Measurements from ENCODE around the gene TAF1C.

Gene TAF1C

DNA sequence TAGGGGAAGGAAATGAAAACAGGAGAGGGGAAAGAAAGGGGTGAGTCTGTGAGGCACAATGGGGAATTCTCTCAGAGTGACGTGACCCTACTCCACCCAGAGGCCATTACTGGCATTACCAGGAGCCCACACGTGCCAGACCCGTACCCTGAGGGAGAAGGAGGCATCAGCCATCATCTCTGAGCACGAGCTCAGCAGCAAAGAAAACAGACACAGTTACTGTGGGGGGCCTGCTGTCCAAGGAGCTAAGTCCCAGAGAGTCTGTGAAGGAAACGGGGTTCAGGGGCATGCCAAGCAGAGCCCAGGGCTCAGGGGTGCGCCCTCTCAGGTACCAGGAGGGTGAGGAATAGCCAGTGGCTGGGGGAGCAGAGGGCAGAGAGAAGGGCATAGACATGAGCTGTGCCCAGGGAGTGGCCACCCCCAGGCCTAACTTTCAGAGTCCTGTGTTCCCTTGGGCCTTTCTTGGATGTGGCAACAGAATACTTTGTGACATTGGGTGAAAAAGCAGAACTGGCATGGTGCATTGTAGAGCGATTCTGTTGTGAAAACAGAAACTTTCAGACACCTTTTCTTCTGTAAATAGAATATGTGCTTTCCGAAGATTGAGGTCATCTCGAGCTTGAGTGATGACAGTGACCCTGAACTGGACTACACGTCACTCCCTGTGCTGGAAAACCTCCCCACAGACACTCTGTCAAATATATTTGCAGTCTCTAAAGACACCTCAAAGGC lies 11.3 kb downstream of the TAF1C start:
- no peak overlapping the region for H3K4me3 ChIP-seq (ENCODE audit: low read depth, low read length)

DNA sequence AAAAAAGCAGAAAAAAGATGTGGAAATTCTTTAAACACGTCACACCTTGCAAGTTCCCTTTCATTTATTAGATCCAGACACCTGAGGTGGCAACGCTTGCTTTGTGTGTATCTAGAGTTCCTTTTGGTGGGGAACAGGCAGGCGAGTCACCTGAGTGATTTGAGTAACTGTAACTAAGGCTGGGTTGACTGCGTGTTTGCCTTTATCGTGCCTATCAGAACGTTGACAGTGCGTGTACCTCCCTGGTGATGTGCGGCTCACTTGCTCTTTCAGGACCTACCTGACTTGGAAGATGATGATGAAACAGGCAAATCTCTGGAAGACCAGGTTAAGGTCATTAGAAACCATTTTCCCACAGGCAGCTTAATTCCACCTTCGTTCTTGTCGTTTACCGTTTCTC lies 12.5 kb downstream of the TAF1C start:
- Histone ChIP-seq H3K36me3 (ENCODE audit: control insufficient read depth, insufficient read depth, low read length) (peaks cover 20% of the 10 kb centered on the region), H3K9ac (ENCODE audit: low read depth, low read length) (no peak overlapping the region), H3K4me1 (ENCODE audit: control insufficient read depth, insufficient read depth, low read length) (no peaks in the 10 kb centered on the region), H3K9me3 (ENCODE audit: control insufficient read depth, insufficient read depth, low read length) (no peaks in the 10 kb centered on the region), H3K27ac (ENCODE audit: low read depth, low read length) (no peak overlapping the region), H3K27me3 (ENCODE audit: control insufficient read depth, insufficient read depth, low read length) (no peaks in the 10 kb centered on the region), H3K4me3 (ENCODE audit: low read depth, low read length) (no peak overlapping the region)

More for the DNA sequence above, 11.3 kb downstream of the TAF1C start:
- no peak overlapping the region for H3K9ac ChIP-seq (ENCODE audit: low read depth, low read length)
- no peaks in the 10 kb centered on the region for H3K27me3 ChIP-seq (ENCODE audit: control insufficient read depth, insufficient read depth, low read length)
- H3K4me1 ChIP-seq (ENCODE audit: control insufficient read depth, insufficient read depth, low read length), result no peaks in the 10 kb centered on the region
- peaks cover 30% of the 10 kb centered on the region for H3K36me3 ChIP-seq (ENCODE audit: control insufficient read depth, insufficient read depth, low read length)
- H3K9me3 ChIP-seq (ENCODE audit: control insufficient read depth, insufficient read depth, low read length), result no peaks in the 10 kb centered on the region
- no peak overlapping the region for H3K27ac ChIP-seq (ENCODE audit: low read depth, low read length)

DNA sequence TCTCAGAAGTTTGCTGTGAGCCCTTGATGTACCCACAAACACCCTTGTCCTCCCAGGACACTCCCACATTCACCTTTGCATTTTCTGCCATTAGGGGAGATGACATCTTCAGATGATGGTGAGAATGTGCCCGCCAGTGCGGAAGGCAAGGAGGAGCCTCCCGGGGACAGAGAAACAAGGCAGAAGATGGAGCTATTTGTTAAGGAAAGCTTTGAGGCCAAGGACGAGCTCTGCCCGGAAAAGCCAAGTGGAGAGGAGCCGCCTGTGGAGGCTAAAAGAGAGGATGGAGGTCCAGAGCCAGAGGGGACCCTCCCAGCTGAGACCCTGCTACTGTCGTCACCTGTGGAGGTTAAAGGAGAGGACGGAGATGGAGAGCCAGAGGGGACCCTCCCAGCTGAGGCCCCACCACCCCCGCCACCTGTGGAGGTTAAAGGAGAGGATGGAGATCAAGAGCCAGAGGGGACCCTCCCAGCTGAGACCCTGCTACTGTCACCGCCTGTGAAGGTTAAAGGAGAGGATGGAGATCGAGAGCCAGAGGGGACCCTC lies 17.0 kb downstream of the TAF1C start:
- peaks cover 3% of the 10 kb centered on the region; the same call in 1 of the 2 replicates for H3K4me1 ChIP-seq (ENCODE audit: control insufficient read depth, insufficient read depth, low read length)
- no peaks in the 10 kb centered on the region for H3K36me3 ChIP-seq (ENCODE audit: control insufficient read depth, insufficient read depth, low read length)
- no peak overlapping the region for H3K27ac ChIP-seq (ENCODE audit: low read depth, low read length)
- H3K27me3 ChIP-seq (ENCODE audit: control insufficient read depth, insufficient read depth, low read length), result no peaks in the 10 kb centered on the region
- H3K9ac ChIP-seq (ENCODE audit: low read depth, low read length), result no peak overlapping the region
- no peaks in the 10 kb centered on the region for H3K9me3 ChIP-seq (ENCODE audit: control insufficient read depth, insufficient read depth, low read length)
- no peak overlapping the region for H3K4me3 ChIP-seq (ENCODE audit: low read depth, low read length)

DNA sequence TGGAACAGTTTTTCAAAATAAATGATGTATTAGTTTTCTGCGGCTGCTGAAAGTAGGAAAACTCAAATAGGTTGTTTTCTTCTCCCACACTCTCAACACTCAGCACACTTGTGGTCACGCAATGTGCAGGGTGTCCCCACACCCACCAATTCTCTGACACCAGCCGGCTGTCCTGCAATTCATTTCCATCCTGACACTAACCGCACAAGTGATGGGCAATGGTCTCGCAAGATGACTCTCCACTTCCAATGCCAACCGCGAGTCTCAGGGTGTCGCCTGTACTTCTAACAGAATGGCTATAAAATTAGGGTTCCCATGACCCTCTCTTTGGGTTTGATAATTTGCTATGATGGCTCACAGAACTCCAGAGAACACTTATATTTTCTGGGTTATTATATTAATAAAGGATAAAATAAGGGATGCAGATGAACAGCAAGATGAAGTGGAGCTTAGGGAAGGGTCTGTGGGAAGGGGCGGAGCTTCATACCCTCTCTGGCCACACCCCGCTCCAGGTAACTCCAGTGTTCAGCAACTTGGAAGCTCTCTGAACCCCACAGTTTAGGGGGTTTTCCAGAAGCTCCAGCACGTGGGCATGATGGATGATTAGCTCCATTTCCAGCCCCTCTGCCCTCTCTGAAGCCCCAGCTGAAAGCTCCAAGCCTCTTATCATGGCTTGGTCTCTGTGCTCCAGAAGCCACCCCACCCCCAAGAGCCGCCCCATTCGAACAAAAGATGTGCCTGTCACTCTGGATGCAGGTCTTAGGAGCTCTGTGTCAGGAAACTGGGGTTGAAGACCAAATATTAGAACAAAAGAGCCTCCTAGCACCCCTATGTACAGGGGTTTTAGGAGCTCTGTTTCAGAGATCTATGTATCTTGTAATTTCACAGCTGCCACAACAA lies 19.8 kb downstream of the TAF1C start:
- Histone ChIP-seq H3K27ac (ENCODE audit: low read depth, low read length) (no peak overlapping the region), H3K27me3 (ENCODE audit: control insufficient read depth, insufficient read depth, low read length) (peaks cover 4% of the 10 kb centered on the region; the same call in 1 of the 2 replicates), H3K4me3 (ENCODE audit: low read depth, low read length) (no peak overlapping the region), H3K36me3 (ENCODE audit: control insufficient read depth, insufficient read depth, low read length) (no peaks in the 10 kb centered on the region), H3K9me3 (ENCODE audit: control insufficient read depth, insufficient read depth, low read length) (no peaks in the 10 kb centered on the region), H3K4me1 (ENCODE audit: control insufficient read depth, insufficient read depth, low read length) (peaks cover 3% of the 10 kb centered on the region; the same call in 1 of the 2 replicates), H3K9ac (ENCODE audit: low read depth, low read length) (no peak overlapping the region)

DNA sequence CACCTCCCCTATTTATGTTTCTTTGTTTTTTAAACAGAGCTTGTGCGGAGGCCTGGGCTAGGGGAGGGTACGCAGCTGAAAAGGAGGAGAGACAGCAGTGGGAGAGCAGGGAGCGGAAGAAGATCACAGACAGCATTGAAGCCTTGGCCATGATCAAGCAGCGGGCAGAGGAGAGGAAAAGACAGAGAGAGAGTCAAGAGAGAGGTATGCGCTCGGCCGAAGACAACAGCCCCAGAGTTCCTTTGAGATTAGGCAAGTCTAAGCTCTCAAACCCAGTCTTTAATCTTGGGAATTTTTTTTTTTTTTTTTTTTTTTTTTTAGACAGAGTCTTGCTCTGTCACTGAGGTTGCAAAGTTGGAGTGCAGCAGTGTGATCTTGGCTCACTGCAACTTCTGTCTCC lies 21.1 kb downstream of the TAF1C start:
- Histone ChIP-seq H3K4me1 (ENCODE audit: control insufficient read depth, insufficient read depth, low read length) (peaks cover 3% of the 10 kb centered on the region; the same call in 1 of the 2 replicates), H3K9ac (ENCODE audit: low read depth, low read length) (no peak overlapping the region), H3K4me3 (ENCODE audit: low read depth, low read length) (no peak overlapping the region), H3K9me3 (ENCODE audit: control insufficient read depth, insufficient read depth, low read length) (no peaks in the 10 kb centered on the region), H3K36me3 (ENCODE audit: control insufficient read depth, insufficient read depth, low read length) (no peaks in the 10 kb centered on the region), H3K27me3 (ENCODE audit: control insufficient read depth, insufficient read depth, low read length) (peaks cover 4% of the 10 kb centered on the region; the same call in 1 of the 2 replicates), H3K27ac (ENCODE audit: low read depth, low read length) (no peak overlapping the region)

DNA sequence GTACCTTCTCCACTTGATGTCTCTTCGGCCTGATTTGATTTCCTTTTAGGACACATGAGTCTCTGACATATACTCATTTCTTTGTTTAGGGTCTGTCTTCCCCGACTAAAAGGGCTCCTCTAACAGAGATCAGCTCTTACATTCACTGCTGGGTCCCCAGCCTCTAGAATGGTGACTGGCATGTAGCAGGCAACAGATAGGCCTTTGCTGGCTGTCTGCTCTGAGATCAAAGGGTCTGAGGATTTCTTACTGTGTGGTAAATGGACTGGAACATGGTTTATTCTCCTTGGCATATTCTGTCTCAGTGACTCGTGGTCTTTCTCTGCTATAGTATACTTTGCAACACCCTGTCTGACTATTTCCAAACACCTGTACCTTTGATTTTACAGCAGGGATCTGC lies 25.1 kb downstream of the TAF1C start:
- H3K27me3 ChIP-seq (ENCODE audit: control insufficient read depth, insufficient read depth, low read length), result peaks cover 4% of the 10 kb centered on the region; the same call in 1 of the 2 replicates
- H3K27ac ChIP-seq (ENCODE audit: low read depth, low read length), result no peak overlapping the region
- H3K4me3 ChIP-seq (ENCODE audit: low read depth, low read length), result no peak overlapping the region
- no peak overlapping the region for H3K9ac ChIP-seq (ENCODE audit: low read depth, low read length)
- H3K36me3 ChIP-seq (ENCODE audit: control insufficient read depth, insufficient read depth, low read length), result no peaks in the 10 kb centered on the region
- H3K9me3 ChIP-seq (ENCODE audit: control insufficient read depth, insufficient read depth, low read length), result no peaks in the 10 kb centered on the region
- no peaks in the 10 kb centered on the region for H3K4me1 ChIP-seq (ENCODE audit: control insufficient read depth, insufficient read depth, low read length)

DNA sequence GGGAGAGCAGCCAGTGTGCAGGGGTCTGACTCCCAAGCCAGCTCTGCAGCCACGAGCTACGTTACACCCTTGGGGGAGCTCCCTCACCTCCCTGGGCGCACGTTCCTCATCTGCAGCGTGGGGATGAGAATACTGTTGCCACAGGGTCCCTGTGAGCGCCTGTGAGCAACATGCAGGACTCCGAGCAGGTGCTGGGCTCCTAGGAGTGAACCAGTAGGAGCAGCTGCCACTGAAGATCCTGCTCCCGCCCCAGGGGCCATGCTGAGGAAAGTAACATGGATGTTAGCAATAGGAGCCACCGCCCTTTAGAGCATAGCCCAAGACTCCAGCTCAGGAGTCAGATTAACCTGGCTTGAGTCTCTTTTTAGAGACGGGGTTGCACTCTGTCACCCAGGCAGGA lies 25.8 kb downstream of the TAF1C start:
- no peaks in the 10 kb centered on the region for H3K36me3 ChIP-seq (ENCODE audit: control insufficient read depth, insufficient read depth, low read length)
- H3K9me3 ChIP-seq (ENCODE audit: control insufficient read depth, insufficient read depth, low read length), result no peaks in the 10 kb centered on the region
- no peak overlapping the region for H3K9ac ChIP-seq (ENCODE audit: low read depth, low read length)
- H3K27ac ChIP-seq (ENCODE audit: low read depth, low read length), result no peak overlapping the region
- no peaks in the 10 kb centered on the region for H3K4me1 ChIP-seq (ENCODE audit: control insufficient read depth, insufficient read depth, low read length)
- no peak overlapping the region for H3K4me3 ChIP-seq (ENCODE audit: low read depth, low read length)
- H3K27me3 ChIP-seq (ENCODE audit: control insufficient read depth, insufficient read depth, low read length), result peaks cover 4% of the 10 kb centered on the region; the same call in 1 of the 2 replicates

DNA sequence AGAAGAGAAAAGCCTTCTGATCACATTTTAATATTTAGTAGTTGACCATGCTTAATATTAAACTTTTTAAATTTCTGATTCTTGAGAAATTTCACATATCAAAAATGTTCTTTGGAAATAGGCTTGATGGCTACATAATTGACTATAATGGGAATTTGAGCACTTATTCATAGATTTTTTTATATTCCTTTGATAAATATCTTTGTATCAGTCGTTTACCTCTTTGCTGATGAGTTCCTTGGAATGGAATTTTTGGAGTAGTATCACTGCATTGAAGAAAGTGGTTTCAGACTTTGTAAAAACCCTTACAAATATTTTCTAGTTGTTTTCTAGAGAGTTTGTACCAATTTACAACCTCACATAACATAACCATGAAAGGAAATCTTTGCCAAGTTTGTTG lies 27.1 kb downstream of the TAF1C start:
- H3K4me1 ChIP-seq (ENCODE audit: control insufficient read depth, insufficient read depth, low read length), result no peaks in the 10 kb centered on the region
- peaks cover 4% of the 10 kb centered on the region; the same call in 1 of the 2 replicates for H3K27me3 ChIP-seq (ENCODE audit: control insufficient read depth, insufficient read depth, low read length)
- no peaks in the 10 kb centered on the region for H3K36me3 ChIP-seq (ENCODE audit: control insufficient read depth, insufficient read depth, low read length)
- no peak overlapping the region for H3K27ac ChIP-seq (ENCODE audit: low read depth, low read length)
- H3K9ac ChIP-seq (ENCODE audit: low read depth, low read length), result no peak overlapping the region
- no peaks in the 10 kb centered on the region for H3K9me3 ChIP-seq (ENCODE audit: control insufficient read depth, insufficient read depth, low read length)
- no peak overlapping the region for H3K4me3 ChIP-seq (ENCODE audit: low read depth, low read length)

DNA sequence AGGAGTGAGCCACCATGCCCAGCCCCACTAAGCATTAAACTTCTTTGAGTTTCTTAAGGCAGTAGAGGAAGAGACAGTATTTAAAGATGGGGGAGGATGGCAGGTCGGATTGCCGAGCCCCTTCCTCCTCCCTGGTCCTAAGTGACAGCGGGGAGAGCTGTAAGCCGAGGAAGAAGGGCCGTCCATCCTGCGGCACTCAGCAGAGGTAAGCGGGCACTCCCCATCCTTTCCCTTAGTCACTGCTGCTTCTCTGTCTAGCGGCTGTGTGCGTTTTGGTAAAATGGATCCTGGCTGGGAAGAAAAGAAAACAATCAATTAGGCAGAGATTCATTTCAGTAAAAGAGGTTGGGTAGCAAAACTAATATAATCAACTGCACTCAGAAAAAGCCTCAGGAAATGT lies 27.9 kb downstream of the TAF1C start:
- H3K9ac ChIP-seq (ENCODE audit: low read depth, low read length), result no peak overlapping the region
- H3K27ac ChIP-seq (ENCODE audit: low read depth, low read length), result no peak overlapping the region
- H3K4me3 ChIP-seq (ENCODE audit: low read depth, low read length), result no peak overlapping the region
- no peaks in the 10 kb centered on the region; the same call in 1 of the 2 replicates for H3K27me3 ChIP-seq (ENCODE audit: control insufficient read depth, insufficient read depth, low read length)
- H3K36me3 ChIP-seq (ENCODE audit: control insufficient read depth, insufficient read depth, low read length), result no peaks in the 10 kb centered on the region
- no peaks in the 10 kb centered on the region for H3K9me3 ChIP-seq (ENCODE audit: control insufficient read depth, insufficient read depth, low read length)
- H3K4me1 ChIP-seq (ENCODE audit: control insufficient read depth, insufficient read depth, low read length), result no peaks in the 10 kb centered on the region

DNA sequence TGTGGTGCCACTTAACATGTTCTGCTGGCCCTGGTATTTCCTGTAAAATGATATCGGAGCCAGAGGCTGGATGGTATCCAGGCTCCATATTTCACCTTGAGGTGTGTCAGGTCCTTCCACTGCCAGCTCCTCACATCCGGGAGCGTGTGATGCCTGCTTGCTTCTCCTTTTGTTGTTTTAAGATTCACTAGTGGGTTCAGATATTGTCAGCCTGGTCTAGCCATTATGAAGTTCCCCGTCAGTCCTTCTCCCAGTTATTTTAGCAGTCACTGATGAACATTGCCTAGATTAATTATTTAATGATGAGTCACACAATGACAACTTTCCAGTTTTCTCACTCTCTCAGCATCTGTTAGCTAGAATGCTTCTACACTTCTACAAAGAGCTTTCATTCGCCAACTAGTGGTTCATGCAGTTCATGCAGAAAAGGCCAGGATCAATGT lies 30.5 kb downstream of the TAF1C start:
- no peaks in the 10 kb centered on the region for H3K9me3 ChIP-seq (ENCODE audit: control insufficient read depth, insufficient read depth, low read length)
- no peak overlapping the region for H3K27ac ChIP-seq (ENCODE audit: low read depth, low read length)
- no peaks in the 10 kb centered on the region; the same call in 1 of the 2 replicates for H3K27me3 ChIP-seq (ENCODE audit: control insufficient read depth, insufficient read depth, low read length)
- H3K4me3 ChIP-seq (ENCODE audit: low read depth, low read length), result no peak overlapping the region
- no peaks in the 10 kb centered on the region for H3K4me1 ChIP-seq (ENCODE audit: control insufficient read depth, insufficient read depth, low read length)
- no peaks in the 10 kb centered on the region for H3K36me3 ChIP-seq (ENCODE audit: control insufficient read depth, insufficient read depth, low read length)
- H3K9ac ChIP-seq (ENCODE audit: low read depth, low read length), result no peak overlapping the region
